ENCODE data around the gene RTP5. TPM values are rescaled to one million over a fixed set of nuclear protein-coding genes. Genes with fewer than 3 reads are reported as not detected.

Gene RTP5
- total and polyA plus RNA-seq, 2 of the 8 experiments (the other 6 are each of a cell fraction or from before 2014, with no cell fraction given), result not detected

DNA sequence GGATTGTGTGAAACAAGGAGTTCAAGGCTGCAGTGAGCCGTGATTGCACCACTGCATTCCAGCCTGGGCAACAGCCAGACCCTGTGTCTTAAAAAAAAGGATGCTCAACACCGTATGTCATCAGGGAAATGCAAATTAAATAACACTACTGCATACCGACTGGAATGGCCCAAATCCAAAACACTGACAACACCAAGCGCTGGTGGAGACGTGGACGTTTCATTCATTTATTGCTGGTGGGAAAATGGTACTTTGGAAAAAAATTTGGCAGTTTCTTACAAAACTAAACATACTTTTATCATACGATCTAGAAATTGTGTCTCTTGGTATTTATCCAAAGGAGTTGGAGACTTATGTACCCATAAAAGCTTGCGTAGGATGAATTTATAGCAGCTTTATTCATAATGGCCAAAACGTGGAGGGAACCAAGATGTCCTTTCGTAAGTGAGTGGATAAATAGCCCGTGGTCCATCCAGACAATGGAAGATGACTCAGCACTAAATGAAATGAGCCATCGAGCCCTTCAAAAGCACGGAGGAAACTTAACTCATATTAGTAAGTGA, 36.3 kb upstream of the RTP5 start (continued):
- TF ChIP-seq, protein P1, sequence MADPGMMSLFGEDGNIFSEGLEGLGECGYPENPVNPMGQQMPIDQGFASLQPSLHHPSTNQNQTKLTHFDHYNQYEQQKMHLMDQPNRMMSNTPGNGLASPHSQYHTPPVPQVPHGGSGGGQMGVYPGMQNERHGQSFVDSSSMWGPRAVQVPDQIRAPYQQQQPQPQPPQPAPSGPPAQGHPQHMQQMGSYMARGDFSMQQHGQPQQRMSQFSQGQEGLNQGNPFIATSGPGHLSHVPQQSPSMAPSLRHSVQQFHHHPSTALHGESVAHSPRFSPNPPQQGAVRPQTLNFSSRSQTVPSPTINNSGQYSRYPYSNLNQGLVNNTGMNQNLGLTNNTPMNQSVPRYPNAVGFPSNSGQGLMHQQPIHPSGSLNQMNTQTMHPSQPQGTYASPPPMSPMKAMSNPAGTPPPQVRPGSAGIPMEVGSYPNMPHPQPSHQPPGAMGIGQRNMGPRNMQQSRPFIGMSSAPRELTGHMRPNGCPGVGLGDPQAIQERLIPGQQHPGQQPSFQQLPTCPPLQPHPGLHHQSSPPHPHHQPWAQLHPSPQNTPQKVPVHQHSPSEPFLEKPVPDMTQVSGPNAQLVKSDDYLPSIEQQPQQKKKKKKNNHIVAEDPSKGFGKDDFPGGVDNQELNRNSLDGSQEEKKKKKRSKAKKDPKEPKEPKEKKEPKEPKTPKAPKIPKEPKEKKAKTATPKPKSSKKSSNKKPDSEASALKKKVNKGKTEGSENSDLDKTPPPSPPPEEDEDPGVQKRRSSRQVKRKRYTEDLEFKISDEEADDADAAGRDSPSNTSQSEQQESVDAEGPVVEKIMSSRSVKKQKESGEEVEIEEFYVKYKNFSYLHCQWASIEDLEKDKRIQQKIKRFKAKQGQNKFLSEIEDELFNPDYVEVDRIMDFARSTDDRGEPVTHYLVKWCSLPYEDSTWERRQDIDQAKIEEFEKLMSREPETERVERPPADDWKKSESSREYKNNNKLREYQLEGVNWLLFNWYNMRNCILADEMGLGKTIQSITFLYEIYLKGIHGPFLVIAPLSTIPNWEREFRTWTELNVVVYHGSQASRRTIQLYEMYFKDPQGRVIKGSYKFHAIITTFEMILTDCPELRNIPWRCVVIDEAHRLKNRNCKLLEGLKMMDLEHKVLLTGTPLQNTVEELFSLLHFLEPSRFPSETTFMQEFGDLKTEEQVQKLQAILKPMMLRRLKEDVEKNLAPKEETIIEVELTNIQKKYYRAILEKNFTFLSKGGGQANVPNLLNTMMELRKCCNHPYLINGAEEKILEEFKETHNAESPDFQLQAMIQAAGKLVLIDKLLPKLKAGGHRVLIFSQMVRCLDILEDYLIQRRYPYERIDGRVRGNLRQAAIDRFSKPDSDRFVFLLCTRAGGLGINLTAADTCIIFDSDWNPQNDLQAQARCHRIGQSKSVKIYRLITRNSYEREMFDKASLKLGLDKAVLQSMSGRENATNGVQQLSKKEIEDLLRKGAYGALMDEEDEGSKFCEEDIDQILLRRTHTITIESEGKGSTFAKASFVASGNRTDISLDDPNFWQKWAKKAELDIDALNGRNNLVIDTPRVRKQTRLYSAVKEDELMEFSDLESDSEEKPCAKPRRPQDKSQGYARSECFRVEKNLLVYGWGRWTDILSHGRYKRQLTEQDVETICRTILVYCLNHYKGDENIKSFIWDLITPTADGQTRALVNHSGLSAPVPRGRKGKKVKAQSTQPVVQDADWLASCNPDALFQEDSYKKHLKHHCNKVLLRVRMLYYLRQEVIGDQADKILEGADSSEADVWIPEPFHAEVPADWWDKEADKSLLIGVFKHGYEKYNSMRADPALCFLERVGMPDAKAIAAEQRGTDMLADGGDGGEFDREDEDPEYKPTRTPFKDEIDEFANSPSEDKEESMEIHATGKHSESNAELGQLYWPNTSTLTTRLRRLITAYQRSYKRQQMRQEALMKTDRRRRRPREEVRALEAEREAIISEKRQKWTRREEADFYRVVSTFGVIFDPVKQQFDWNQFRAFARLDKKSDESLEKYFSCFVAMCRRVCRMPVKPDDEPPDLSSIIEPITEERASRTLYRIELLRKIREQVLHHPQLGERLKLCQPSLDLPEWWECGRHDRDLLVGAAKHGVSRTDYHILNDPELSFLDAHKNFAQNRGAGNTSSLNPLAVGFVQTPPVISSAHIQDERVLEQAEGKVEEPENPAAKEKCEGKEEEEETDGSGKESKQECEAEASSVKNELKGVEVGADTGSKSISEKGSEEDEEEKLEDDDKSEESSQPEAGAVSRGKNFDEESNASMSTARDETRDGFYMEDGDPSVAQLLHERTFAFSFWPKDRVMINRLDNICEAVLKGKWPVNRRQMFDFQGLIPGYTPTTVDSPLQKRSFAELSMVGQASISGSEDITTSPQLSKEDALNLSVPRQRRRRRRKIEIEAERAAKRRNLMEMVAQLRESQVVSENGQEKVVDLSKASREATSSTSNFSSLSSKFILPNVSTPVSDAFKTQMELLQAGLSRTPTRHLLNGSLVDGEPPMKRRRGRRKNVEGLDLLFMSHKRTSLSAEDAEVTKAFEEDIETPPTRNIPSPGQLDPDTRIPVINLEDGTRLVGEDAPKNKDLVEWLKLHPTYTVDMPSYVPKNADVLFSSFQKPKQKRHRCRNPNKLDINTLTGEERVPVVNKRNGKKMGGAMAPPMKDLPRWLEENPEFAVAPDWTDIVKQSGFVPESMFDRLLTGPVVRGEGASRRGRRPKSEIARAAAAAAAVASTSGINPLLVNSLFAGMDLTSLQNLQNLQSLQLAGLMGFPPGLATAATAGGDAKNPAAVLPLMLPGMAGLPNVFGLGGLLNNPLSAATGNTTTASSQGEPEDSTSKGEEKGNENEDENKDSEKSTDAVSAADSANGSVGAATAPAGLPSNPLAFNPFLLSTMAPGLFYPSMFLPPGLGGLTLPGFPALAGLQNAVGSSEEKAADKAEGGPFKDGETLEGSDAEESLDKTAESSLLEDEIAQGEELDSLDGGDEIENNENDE (IDR thresholded peaks at IDR 0.05; ENCODE audit: insufficient replicate concordance, low read length), result no peak
- TF ChIP-seq SP1 (IDR thresholded peaks at IDR 0.05; ENCODE audit: low read depth, low read length) (no peak), PHF8 (conservative IDR thresholded peaks at IDR 0.05; ENCODE audit: low read depth, low read length) (no peak), NRF1 (IDR thresholded peaks at IDR 0.05; ENCODE audit: low read depth, low read length) (no peak), MAFK (IDR thresholded peaks at IDR 0.05; ENCODE audit: low read depth, low read length) (peak; percentile 72), SUZ12 (IDR thresholded peaks at IDR 0.05; ENCODE audit: low read length) (no peak), BACH1 (IDR thresholded peaks at IDR 0.05; ENCODE audit: low read length) (peak; percentile 59; the same call in 1 of the 2 replicates), CHD1 (IDR thresholded peaks at IDR 0.05; ENCODE audit: low read depth, low read length) (no peak), RBBP5 (IDR thresholded peaks at IDR 0.05; ENCODE audit: borderline replicate concordance, low read depth, low read length) (no peak)
